ENCODE measurements around the gene RYR2.

DNA sequence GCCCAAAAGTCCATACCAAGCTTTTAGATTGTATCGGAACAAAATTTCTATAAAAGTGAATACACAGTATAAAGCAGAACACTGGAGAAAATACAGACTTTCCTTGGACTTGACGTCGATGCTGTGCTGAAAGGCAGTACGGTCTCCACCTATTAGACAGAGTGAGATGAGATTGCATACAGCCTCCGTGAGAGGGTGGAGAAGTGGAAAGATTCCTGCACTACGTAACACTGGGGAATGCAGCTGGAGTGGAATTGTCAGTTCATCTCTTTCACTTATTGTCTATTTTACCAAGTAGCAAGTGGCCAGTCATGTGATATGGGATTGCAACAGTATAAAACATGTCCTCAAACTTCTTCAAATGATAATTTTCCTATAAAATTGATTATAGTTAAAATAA lies 639.2 kb downstream of the RYR2 start:
- TF ChIP-seq, protein P1, sequence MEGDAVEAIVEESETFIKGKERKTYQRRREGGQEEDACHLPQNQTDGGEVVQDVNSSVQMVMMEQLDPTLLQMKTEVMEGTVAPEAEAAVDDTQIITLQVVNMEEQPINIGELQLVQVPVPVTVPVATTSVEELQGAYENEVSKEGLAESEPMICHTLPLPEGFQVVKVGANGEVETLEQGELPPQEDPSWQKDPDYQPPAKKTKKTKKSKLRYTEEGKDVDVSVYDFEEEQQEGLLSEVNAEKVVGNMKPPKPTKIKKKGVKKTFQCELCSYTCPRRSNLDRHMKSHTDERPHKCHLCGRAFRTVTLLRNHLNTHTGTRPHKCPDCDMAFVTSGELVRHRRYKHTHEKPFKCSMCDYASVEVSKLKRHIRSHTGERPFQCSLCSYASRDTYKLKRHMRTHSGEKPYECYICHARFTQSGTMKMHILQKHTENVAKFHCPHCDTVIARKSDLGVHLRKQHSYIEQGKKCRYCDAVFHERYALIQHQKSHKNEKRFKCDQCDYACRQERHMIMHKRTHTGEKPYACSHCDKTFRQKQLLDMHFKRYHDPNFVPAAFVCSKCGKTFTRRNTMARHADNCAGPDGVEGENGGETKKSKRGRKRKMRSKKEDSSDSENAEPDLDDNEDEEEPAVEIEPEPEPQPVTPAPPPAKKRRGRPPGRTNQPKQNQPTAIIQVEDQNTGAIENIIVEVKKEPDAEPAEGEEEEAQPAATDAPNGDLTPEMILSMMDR (IDR thresholded peaks at IDR 0.05) = no peak
- TF ChIP-seq POLR2AphosphoS5 (IDR thresholded peaks at IDR 0.05; ENCODE audit: low read depth, low read length) (no peak), SIN3A (IDR thresholded peaks at IDR 0.05; ENCODE audit: borderline replicate concordance, insufficient read depth, low read depth, low read length) (no peak)

Measured in Panc1 (cell line).